ENCODE data around the gene SSRP1. TPM values are rescaled to one million over a fixed set of nuclear protein-coding genes. Genes with fewer than 3 reads are reported as not detected.

Gene SSRP1
- total and polyA plus RNA-seq, 8 donors, result 20.5 to 61.9 (median 42.7) TPM

- peak overlapping the region; percentile 59 to 76 (median 72) for H3K4me3 ChIP-seq
- H3K36me3 ChIP-seq, result peaks cover 0 to 14% (median 4%) of the 10 kb centered on the region in 3 donors
- FAIRE-seq (no peak), ATAC-seq (no peak), DNase-seq (peak in 1 of 6 donors; percentile 53)
- intact Hi-C loops (cut with DNase I), result no loop called here
- TF ChIP-seq CTCF (IDR thresholded peaks at IDR 0.05), result no peak
- H3K4me1 ChIP-seq, result peaks cover 22 to 53% (median 32%) of the 10 kb centered on the region in 3 donors
- no peaks in the 10 kb centered on the region for H3K9me3 ChIP-seq
- no peaks in the 10 kb centered on the region for H3K27me3 ChIP-seq
- peak overlapping the region; percentile 88 to 96 (median 90) for H3K27ac ChIP-seq
- WGBS, 2 donors, result 7 to 15% methylated on average over 9 of the region's 9 CpGs
These were observed 11.9 kb downstream of the SSRP1 start for GRCh38 chr11:57323855-57324153.

GRCh38 chr11:57323167-57323854 lies 12.4 kb downstream of the SSRP1 start:
- Histone ChIP-seq H3K4me3 (peak overlapping the region; percentile 59 to 76 (median 72)), H3K27ac (peak overlapping the region; percentile 88 to 96 (median 90)), H3K27me3 (no peaks in the 10 kb centered on the region), H3K4me1 (peaks cover 26 to 58% (median 36%) of the 10 kb centered on the region in 3 donors), H3K36me3 (peaks cover 0 to 14% (median 4%) of the 10 kb centered on the region in 3 donors), H3K9me3 (no peaks in the 10 kb centered on the region)
- 50 to 54% methylated on average over 3 of the region's 3 CpGs for WGBS, 2 donors
- DNase-seq (peak in 2 of 6 donors; percentile 38 to 39), FAIRE-seq (no peak), ATAC-seq (no peak)
- intact Hi-C loops (cut with DNase I), result no loop called here
- no peak for TF ChIP-seq CTCF (IDR thresholded peaks at IDR 0.05)

- FAIRE-seq (peak; percentile 66), ATAC-seq (peak; percentile 67 to 75 (median 72)), DNase-seq (peak; percentile 84 to 95 (median 94))
- Histone ChIP-seq H3K27ac (peak overlapping the region; percentile 74 to 96 (median 88)), H3K36me3 (peaks cover 0 to 17% (median 2%) of the 10 kb centered on the region in 3 donors), H3K27me3 (no peaks in the 10 kb centered on the region), H3K9me3 (no peaks in the 10 kb centered on the region), H3K4me1 (peaks cover 34 to 66% (median 44%) of the 10 kb centered on the region in 3 donors), H3K4me3 (peak overlapping the region in 2 of 4 donors; percentile 75 to 76)
- WGBS, 2 donors, result 3 to 5% methylated on average over 13 of the region's 13 CpGs
- no peak for TF ChIP-seq CTCF (IDR thresholded peaks at IDR 0.05)
- intact Hi-C loops (cut with DNase I), result no loop called here
These were observed 13.2 kb downstream of the SSRP1 start for GRCh38 chr11:57322256-57323166.

- Histone ChIP-seq H3K9me3 (no peaks in the 10 kb centered on the region), H3K36me3 (peaks cover 0 to 19% (median 9%) of the 10 kb centered on the region in 3 donors), H3K27ac (peak overlapping the region; percentile 74 to 96 (median 88)), H3K4me3 (peak overlapping the region in 2 of 4 donors; percentile 75 to 76), H3K27me3 (no peaks in the 10 kb centered on the region), H3K4me1 (peaks cover 35 to 69% (median 52%) of the 10 kb centered on the region in 3 donors)
- FAIRE-seq (no peak), ATAC-seq (no peak), DNase-seq (peak in 4 of 6 donors; percentile 39 to 69 (median 60))
- no peak for TF ChIP-seq CTCF (IDR thresholded peaks at IDR 0.05)
- WGBS, 2 donors, result 14 to 21% methylated on average over 6 of the region's 6 CpGs
- intact Hi-C loops (cut with DNase I), result no loop called here
These were observed 14.1 kb downstream of the SSRP1 start for GRCh38 chr11:57321388-57322255.

Data from pancreas (tissue), 10 donors.